Measurements from ENCODE around the gene NOX1. TPM values are rescaled to one million over a fixed set of nuclear protein-coding genes. Genes with fewer than 3 reads are reported as not detected.
"Not testable (repeated sequence)": the region's sequence is repeated elsewhere in the genome, so short reads cannot be mapped to it uniquely, and the experiment has no call there.

The NOX1 gene
- total RNA-seq, 1 donor from 2014 or later: not detected

- Mint-ChIP-seq H3K9me3 (no peaks in the 10 kb centered on the region), H3K4me1 (no peaks in the 10 kb centered on the region), H3K27me3 (peaks cover 4% of the 10 kb centered on the region), H3K4me3 (no peak overlapping the region), H3K36me3 (ENCODE audit: low read depth) (no peaks in the 10 kb centered on the region), H3K27ac (no peak overlapping the region)
- DNase-seq: no peak
- intact Hi-C loops (cut with micrococcal nuclease): no loop called here
These were observed 10.8 kb downstream of the NOX1 start for GRCh38 chrX:100863326-100863864.

GRCh38 chrX:100852810-100853209 lies 21.3 kb downstream of the NOX1 start:
- no peak overlapping the region for H3K4me3 Mint-ChIP-seq
- H3K4me1 Mint-ChIP-seq: no peaks in the 10 kb centered on the region
- H3K9me3 Mint-ChIP-seq: no peaks in the 10 kb centered on the region
- H3K36me3 Mint-ChIP-seq (ENCODE audit: low read depth): no peaks in the 10 kb centered on the region
- H3K27me3 Mint-ChIP-seq: no peaks in the 10 kb centered on the region
- intact Hi-C loops (cut with micrococcal nuclease): no loop called here
- H3K27ac Mint-ChIP-seq: no peak overlapping the region
- DNase-seq: no peak

- Mint-ChIP-seq H3K4me3 (no peak overlapping the region), H3K36me3 (ENCODE audit: low read depth) (no peaks in the 10 kb centered on the region)
- intact Hi-C loops (cut with micrococcal nuclease): no loop called here
These were observed 23.8 kb downstream of the NOX1 start for GRCh38 chrX:100850317-100850716.

GRCh38 chrX:100831219-100831946 lies 42.8 kb downstream of the NOX1 start:
- no peak for DNase-seq
- intact Hi-C loops (cut with micrococcal nuclease): loop anchor here (5.0 kb wide), 3 partner anchors 101 to 576 kb away; partner anchors contain the start of genes GLA, HNRNPH2 and TRMT2B
- H3K27ac Mint-ChIP-seq: peak overlapping the region; percentile 97
- H3K9me3 Mint-ChIP-seq: no peaks in the 10 kb centered on the region
- no peaks in the 10 kb centered on the region for H3K27me3 Mint-ChIP-seq
- peak overlapping the region; percentile 68 for H3K4me3 Mint-ChIP-seq
- peaks cover 25% of the 10 kb centered on the region for H3K4me1 Mint-ChIP-seq
- H3K36me3 Mint-ChIP-seq (ENCODE audit: low read depth): peaks cover 58% of the 10 kb centered on the region

More at GRCh38 chrX:100850317-100850716, 23.8 kb downstream of the NOX1 start:
- H3K27me3 Mint-ChIP-seq: no peaks in the 10 kb centered on the region
- DNase-seq: no peak
- H3K4me1 Mint-ChIP-seq: peaks cover 3% of the 10 kb centered on the region
- no peaks in the 10 kb centered on the region for H3K9me3 Mint-ChIP-seq
- H3K27ac Mint-ChIP-seq: no peak overlapping the region

GRCh38 chrX:100830547-100830946 lies 43.6 kb downstream of the NOX1 start:
- Mint-ChIP-seq H3K27ac (peak overlapping the region; percentile 97), H3K36me3 (ENCODE audit: low read depth) (peaks cover 61% of the 10 kb centered on the region), H3K9me3 (no peaks in the 10 kb centered on the region), H3K4me3 (peak overlapping the region; percentile 68), H3K27me3 (no peaks in the 10 kb centered on the region), H3K4me1 (peaks cover 24% of the 10 kb centered on the region)
- DNase-seq: peak; percentile 63
- intact Hi-C loops (cut with micrococcal nuclease): loop anchor here (5.0 kb wide), 3 partner anchors 102 to 577 kb away; partner anchors contain the start of genes GLA, HNRNPH2 and TRMT2B

GRCh38 chrX:100830143-100830542 lies 44.0 kb downstream of the NOX1 start:
- H3K36me3 Mint-ChIP-seq (ENCODE audit: low read depth): peaks cover 61% of the 10 kb centered on the region

GRCh38 chrX:100829730-100830129 lies 44.4 kb downstream of the NOX1 start:
- peak; percentile 66 for DNase-seq

More at GRCh38 chrX:100830143-100830542, 44.0 kb downstream of the NOX1 start:
- intact Hi-C loops (cut with micrococcal nuclease): loop anchor here (5.0 kb wide), 3 partner anchors 102 to 577 kb away; partner anchors contain the start of genes GLA, HNRNPH2 and TRMT2B
- Mint-ChIP-seq H3K4me3 (peak overlapping the region; percentile 81), H3K4me1 (peaks cover 24% of the 10 kb centered on the region), H3K9me3 (no peaks in the 10 kb centered on the region), H3K27me3 (no peaks in the 10 kb centered on the region), H3K27ac (peak overlapping the region; percentile 97)
- no peak for DNase-seq

GRCh38 chrX:100819837-100820666 lies 54.1 kb downstream of the NOX1 start, which contains the start of gene CSTF2:
TSS of gene CSTF2 (plus strand) at chrX:100820391. CDS start at chrX:100820417, 26 bp downstream.
- Mint-ChIP-seq H3K36me3 (ENCODE audit: low read depth) (peaks cover 25% of the 10 kb centered on the region), H3K9me3 (no peaks in the 10 kb centered on the region), H3K27me3 (peaks cover 2% of the 10 kb centered on the region), H3K4me1 (peaks cover 8% of the 10 kb centered on the region), H3K27ac (peak within 1 kb of the TSS; percentile 94), H3K4me3 (peak within 1 kb of the TSS; percentile 88)
- intact Hi-C loops (cut with micrococcal nuclease): loop anchor here (1.0 to 10.0 kb wide), 6 partner anchors 9 to 572 kb away; partner anchors contain the start of genes CENPI, RPL36A and TIMM8A
- DNase-seq: peak; percentile 93

More at GRCh38 chrX:100829730-100830129, 44.4 kb downstream of the NOX1 start:
- Mint-ChIP-seq H3K4me3 (peak overlapping the region; percentile 81), H3K27me3 (no peaks in the 10 kb centered on the region), H3K9me3 (no peaks in the 10 kb centered on the region), H3K4me1 (peaks cover 24% of the 10 kb centered on the region), H3K36me3 (ENCODE audit: low read depth) (peaks cover 63% of the 10 kb centered on the region), H3K27ac (peak overlapping the region; percentile 97)
- intact Hi-C loops (cut with micrococcal nuclease): loop anchor here (1.0 to 10.0 kb wide), 6 partner anchors 9 to 578 kb away; partner anchors contain the start of genes CSTF2, GLA, HNRNPH2 and TRMT2B

GRCh38 chrX:100819534-100819836 lies 54.7 kb downstream of the NOX1 start:
- H3K4me3 Mint-ChIP-seq: peak overlapping the region; percentile 88
- no peaks in the 10 kb centered on the region for H3K9me3 Mint-ChIP-seq
- peaks cover 8% of the 10 kb centered on the region for H3K4me1 Mint-ChIP-seq
- no peak for DNase-seq
- peak overlapping the region; percentile 94 for H3K27ac Mint-ChIP-seq
- intact Hi-C loops (cut with micrococcal nuclease): loop anchor here (5.0 kb wide), 1 partner anchor 528 kb away; the partner anchor contains the start of gene TIMM8A
- peaks cover 5% of the 10 kb centered on the region for H3K27me3 Mint-ChIP-seq
- peaks cover 21% of the 10 kb centered on the region for H3K36me3 Mint-ChIP-seq (ENCODE audit: low read depth)

GRCh38 chrX:100817340-100817739 lies 56.8 kb downstream of the NOX1 start:
- no peak overlapping the region for H3K4me3 Mint-ChIP-seq
- H3K27ac Mint-ChIP-seq: no peak overlapping the region
- intact Hi-C loops (cut with micrococcal nuclease): loop anchor here (5.0 kb wide), 1 partner anchor 530 kb away; the partner anchor contains the start of gene TIMM8A
- H3K9me3 Mint-ChIP-seq: no peaks in the 10 kb centered on the region
- no peak for DNase-seq
- H3K36me3 Mint-ChIP-seq (ENCODE audit: low read depth): peaks cover 7% of the 10 kb centered on the region
- peaks cover 8% of the 10 kb centered on the region for H3K27me3 Mint-ChIP-seq
- H3K4me1 Mint-ChIP-seq: peaks cover 6% of the 10 kb centered on the region

GRCh38 chrX:100812216-100813158 lies 61.7 kb downstream of the NOX1 start:
- no peak for DNase-seq
- Mint-ChIP-seq H3K4me3 (no peak overlapping the region), H3K4me1 (no peaks in the 10 kb centered on the region), H3K36me3 (ENCODE audit: low read depth) (no peaks in the 10 kb centered on the region), H3K9me3 (peaks cover 15% of the 10 kb centered on the region), H3K27me3 (peaks cover 21% of the 10 kb centered on the region), H3K27ac (no peak overlapping the region)
- intact Hi-C loops (cut with micrococcal nuclease): no loop called here

- H3K4me3 Mint-ChIP-seq; H3K4me1 Mint-ChIP-seq; H3K27ac Mint-ChIP-seq; H3K36me3 Mint-ChIP-seq (ENCODE audit: low read depth); intact Hi-C loops (cut with micrococcal nuclease); DNase-seq: not testable (repeated sequence)
- Mint-ChIP-seq H3K9me3 (peaks cover 20% of the 10 kb centered on the region), H3K27me3 (peaks cover 18% of the 10 kb centered on the region)
These were observed 65.9 kb downstream of the NOX1 start for GRCh38 chrX:100808265-100808664.

Measured in activated CD4-positive, alpha-beta T cell treated with anti-CD3 and anti-CD28 coated beads, Interleukin-2, amount 10 ng/mL, durations not matched to agents 24 days and 14 days (primary cell).